CD14-positive monocyte (primary cell): ENCODE measurements around the gene CDK17. TPM values are rescaled to one million over a fixed set of nuclear protein-coding genes. Genes with fewer than 3 reads are reported as not detected.

Experiments used
- DNase-seq, 3 donors: peaks; one replicate each; pipeline ENCODE4 v3.0.0-alpha.2; 2011 to 2022
- H2AFZ ChIP-seq: 2 replicates; pipeline ENCODE4 v1.6.0; 2012; ENCODE audit warnings: mild to moderate bottlenecking, low read depth, low read length, inconsistent platforms; ENCODE audit not compliant: insufficient read depth, poor library complexity, severe bottlenecking
- H3K27ac ChIP-seq, 2 donors: 1 replicate in 1 of 2; 2 replicates in 1 of 2; pipeline ENCODE4 v1.5.1; 2012 to 2013; ENCODE audit warnings: low read length in 2 of 2, control low read depth in 1 of 2, inconsistent platforms in 1 of 2, low read depth in 1 of 2, mild to moderate bottlenecking in 1 of 2
- H3K27me3 ChIP-seq, 2 donors: one replicate each; pipeline versions ENCODE4 v1.6.0 to v1.6.1; 2011 to 2013; ENCODE audit warnings: low read length in 2 of 2; ENCODE audit not compliant: control insufficient read depth in 2 of 2, insufficient read depth in 2 of 2
- H3K36me3 ChIP-seq, 2 donors: replicated peaks in 1 of 2; 1 replicate in 1 of 2; 2 replicates in 1 of 2; pipeline versions ENCODE4 v1.5.1 to v1.6.1; 2012 to 2013; ENCODE audit warnings: low read length in 2 of 2, control low read depth in 1 of 2, inconsistent platforms in 1 of 2, mild to moderate bottlenecking in 1 of 2; ENCODE audit not compliant: insufficient read depth in 2 of 2, control insufficient read depth in 1 of 2
- H3K4me1 ChIP-seq, 2 donors: 1 replicate in 1 of 2; 2 replicates in 1 of 2; pipeline versions ENCODE4 v1.5.1 to v1.6.1; 2012 to 2013; ENCODE audit warnings: low read length in 2 of 2, control low read depth in 1 of 2, inconsistent platforms in 1 of 2, mild to moderate bottlenecking in 1 of 2, moderate library complexity in 1 of 2; ENCODE audit not compliant: insufficient read depth in 2 of 2, control insufficient read depth in 1 of 2
- H3K4me2 ChIP-seq: replicated peaks from 2 replicates; pipeline ENCODE3; 2012; ENCODE audit warnings: low read length, moderate library complexity, mild to moderate bottlenecking; ENCODE audit not compliant: poor library complexity, severe bottlenecking; ENCODE audit errors: extremely low read depth
- H3K4me3 ChIP-seq, 3 experiments: fragments of 200-600 bp in 1 of 3; sonication (generic) in 1 of 3; replicated peaks in 1 of 3; 1 replicate in 2 of 3; 2 replicates in 1 of 3; pipeline ENCODE4 v1.5.1; 2011 to 2013; ENCODE audit warnings: low read length in 3 of 3, mild to moderate bottlenecking in 3 of 3, control low read depth in 2 of 3, low read depth in 2 of 3, inconsistent platforms in 1 of 3, moderate library complexity in 1 of 3
- H3K79me2 ChIP-seq: 2 replicates; pipeline ENCODE4 v1.6.0; 2012; ENCODE audit warnings: mild to moderate bottlenecking, control low read depth, inconsistent platforms, low read length, moderate library complexity; ENCODE audit not compliant: insufficient read depth
- H3K9ac ChIP-seq: 2 replicates; pipeline ENCODE4 v1.6.0; 2017; ENCODE audit warnings: low read length, mild to moderate bottlenecking; ENCODE audit not compliant: insufficient read depth, poor library complexity, severe bottlenecking
- H3K9me3 ChIP-seq, 2 donors: replicated peaks in 1 of 2; 1 replicate in 1 of 2; 2 replicates in 1 of 2; pipeline versions ENCODE4 v1.5.1 to v1.6.1; 2012 to 2013; ENCODE audit warnings: low read length in 2 of 2, control low read depth in 1 of 2; ENCODE audit not compliant: control insufficient read depth in 1 of 2, insufficient read depth in 1 of 2
- H4K20me1 ChIP-seq: 2 replicates; pipeline ENCODE4 v1.6.0; 2012; ENCODE audit warnings: mild to moderate bottlenecking, low read length, control low read depth, moderate library complexity; ENCODE audit not compliant: insufficient read depth
- H3K27ac Mint-ChIP-seq, 7 donors: one replicate each; pipeline ENCODE4 v1.8.0; 2020; ENCODE audit warnings: mild to moderate bottlenecking in 7 of 7, mixed read lengths in 7 of 7, moderate library complexity in 6 of 7, inconsistent platforms in 2 of 7
- H3K27me3 Mint-ChIP-seq, 3 donors: one replicate each; pipeline ENCODE4 v1.8.0; 2021 to 2022; ENCODE audit warnings: low read depth in 3 of 3, mild to moderate bottlenecking in 3 of 3, mixed read lengths in 3 of 3, moderate library complexity in 3 of 3, inconsistent platforms in 1 of 3
- H3K36me3 Mint-ChIP-seq, 2 donors: one replicate each; pipeline ENCODE4 v1.8.0; 2020; ENCODE audit warnings: mixed read lengths in 2 of 2, inconsistent platforms in 1 of 2, mild to moderate bottlenecking in 1 of 2
- H3K4me1 Mint-ChIP-seq: one replicate; pipeline ENCODE4 v1.8.0; 2020; ENCODE audit warnings: mild to moderate bottlenecking, mixed read lengths
- H3K4me3 Mint-ChIP-seq, 2 donors: one replicate each; pipeline ENCODE4 v1.8.0; 2020; ENCODE audit warnings: mild to moderate bottlenecking in 2 of 2, mixed read lengths in 2 of 2, moderate library complexity in 1 of 2
- H3K9me3 Mint-ChIP-seq, 7 donors: one replicate each; pipeline ENCODE4 v1.8.0; 2020 to 2022; ENCODE audit warnings: mixed read lengths in 7 of 7, mild to moderate bottlenecking in 6 of 7, moderate library complexity in 6 of 7, inconsistent platforms in 2 of 7
- CTCF ChIP-seq: fragments of 200-600 bp; IDR thresholded peaks from one replicate; pipeline ENCODE4 v1.8.0; 2022; ENCODE audit warnings: antibody characterized with exemption, mild to moderate bottlenecking
- WGBS: methylation state at CpG from one replicate; pipeline ENCODE4 v1.1.5; 2013; ENCODE audit warnings: missing lambda C conversion rate; ENCODE audit not compliant: insufficient coverage; 5-methylcytosine and 5-hydroxymethylcytosine counted together
- intact Hi-C, 2 donors: fragments of 100-400 bp; cut with micrococcal nuclease; formaldehyde crosslinking; loops; one replicate each; pipeline versions ENCODE4 v1.15.0 to v1.15.1; 2023
- polyA plus RNA-seq, 3 donors: library from polyadenylated mRNA; depleted of rRNA in 1 of 3; unstranded in 2 of 3; stranded (reverse) in 1 of 3; fragments of 300-500 nt in 2 of 3; fragments of >200 nt in 1 of 3; fragmentation: Illumina TruSeq in 2 of 3; gene quantifications; 1 replicate in 2 of 3; 2 replicates in 1 of 3; pipeline ENCODE4 v1.2.3, GENCODE V29; 2012 to 2021

The CDK17 gene
- polyA plus RNA-seq, 3 donors, result 3.6 to 6.9 (median 6.4) TPM

- H3K4me1 Mint-ChIP-seq, result peaks cover 13% of the 10 kb centered on the region
- H3K27me3 Mint-ChIP-seq, result peaks cover 0 to 4% (median 3%) of the 10 kb centered on the region in 3 donors
- no peak overlapping the region for H3K9ac ChIP-seq
- H3K4me3 ChIP-seq, result no peak overlapping the region
- H3K27ac Mint-ChIP-seq, result no peak overlapping the region
- H4K20me1 ChIP-seq, result no peaks in the 10 kb centered on the region
- no peak overlapping the region for H2AFZ ChIP-seq
- no peak overlapping the region for H3K27ac ChIP-seq
- no peak overlapping the region for H3K4me3 Mint-ChIP-seq
- H3K9me3 Mint-ChIP-seq, result peaks cover 0 to 3% (median 0%) of the 10 kb centered on the region in 7 donors
- no CpG with 5 or more reads among the region's 3 CpGs for WGBS
- intact Hi-C loops, result no loop called here
- H3K27me3 ChIP-seq, result no peaks in the 10 kb centered on the region
- no peaks in the 10 kb centered on the region for H3K36me3 Mint-ChIP-seq
- TF ChIP-seq CTCF, result no peak
- H3K4me1 ChIP-seq, result peaks cover 10 to 15% of the 10 kb centered on the region in 2 donors
- no peaks in the 10 kb centered on the region for H3K9me3 ChIP-seq
- H3K36me3 ChIP-seq, result no peaks in the 10 kb centered on the region
- H3K4me2 ChIP-seq, result no peak overlapping the region
- DNase-seq, result no peak
- no peaks in the 10 kb centered on the region for H3K79me2 ChIP-seq
Measured at GRCh38 chr12:96447256-96447655, 47.0 kb upstream of the CDK17 start.

- no peaks in the 10 kb centered on the region for H3K79me2 ChIP-seq
- H3K27ac Mint-ChIP-seq, result peak overlapping the region in 5 of 7 donors; percentile 20 to 82 (median 35)
- H3K27ac ChIP-seq, result peak overlapping the region in 1 of 2 donors; percentile 27
- no peak overlapping the region for H3K4me3 Mint-ChIP-seq
- H3K4me1 Mint-ChIP-seq, result peaks cover 13% of the 10 kb centered on the region
- no peaks in the 10 kb centered on the region for H3K36me3 Mint-ChIP-seq
- no peak overlapping the region for H3K4me3 ChIP-seq
- 0% methylated on average over 1 of the region's 6 CpGs for WGBS
- peak; percentile 25 to 46 (median 33) for DNase-seq
- H3K27me3 ChIP-seq, result no peaks in the 10 kb centered on the region
- H3K9ac ChIP-seq, result no peak overlapping the region
- peak overlapping the region; percentile 16 for H3K4me2 ChIP-seq
- no peak for TF ChIP-seq CTCF
- H3K9me3 ChIP-seq, result no peaks in the 10 kb centered on the region
- H2AFZ ChIP-seq, result no peak overlapping the region
- peaks cover 0 to 4% (median 3%) of the 10 kb centered on the region in 3 donors for H3K27me3 Mint-ChIP-seq
- peaks cover 10 to 15% of the 10 kb centered on the region in 2 donors for H3K4me1 ChIP-seq
- no peaks in the 10 kb centered on the region for H4K20me1 ChIP-seq
- intact Hi-C loops, result no loop called here
- H3K36me3 ChIP-seq, result no peaks in the 10 kb centered on the region
- H3K9me3 Mint-ChIP-seq, result peaks cover 0 to 2% (median 0%) of the 10 kb centered on the region in 7 donors
Measured at GRCh38 chr12:96445691-96446583, 45.7 kb upstream of the CDK17 start.
